ENCODE data around the gene CELA2A. TPM values are rescaled to one million over a fixed set of nuclear protein-coding genes. Genes with fewer than 3 reads are reported as not detected.

Gene CELA2A
- total RNA-seq, 1 donor from 2014 or later, result not detected

GRCh38 chr1:15504436-15504835 is 47.9 kb downstream of the CELA2A start:
- Histone ChIP-seq H3K9ac (no peak overlapping the region), H3K9me3 (ENCODE audit: low read depth) (no peaks in the 10 kb centered on the region), H3K4me3 (no peak overlapping the region), H2AFZ (replicated peaks) (no peak overlapping the region), H3K4me2 (no peak overlapping the region), H4K20me1 (ENCODE audit: low read depth) (peaks cover 4% of the 10 kb centered on the region), H3K27ac (no peak overlapping the region), H3F3A (ENCODE audit: low read depth) (peaks cover 6% of the 10 kb centered on the region), H3K36me3 (no peaks in the 10 kb centered on the region), H3K79me2 (ENCODE audit: low read depth) (no peaks in the 10 kb centered on the region), H3K27me3 (no peaks in the 10 kb centered on the region), H3K4me1 (no peaks in the 10 kb centered on the region)
- DNase-seq (ENCODE audit: low spot score), result no peak
- TF ChIP-seq EZH2phosphoT487 (IDR thresholded peaks at IDR 0.05) (no peak), EZH2 (IDR thresholded peaks at IDR 0.05) (no peak), CTCF (IDR thresholded peaks at IDR 0.05) (no peak)
- Mint-ChIP-seq H3K9me3 (no peaks in the 10 kb centered on the region), H3K27me3 (ENCODE audit: insufficient read depth, low read depth) (peaks cover 4% of the 10 kb centered on the region), H3K4me1 (peaks cover 16% of the 10 kb centered on the region), H3K4me3 (no peak overlapping the region), H3K27ac (no peak overlapping the region), H3K36me3 (peaks cover 2% of the 10 kb centered on the region)

GRCh38 chr1:15506831-15507230 is 50.3 kb downstream of the CELA2A start:
- Mint-ChIP-seq H3K9me3 (no peaks in the 10 kb centered on the region), H3K4me3 (no peak overlapping the region), H3K27ac (no peak overlapping the region), H3K27me3 (ENCODE audit: insufficient read depth, low read depth) (peaks cover 2% of the 10 kb centered on the region), H3K4me1 (peaks cover 3% of the 10 kb centered on the region), H3K36me3 (peaks cover 3% of the 10 kb centered on the region)
- Histone ChIP-seq H3K9me3 (ENCODE audit: low read depth) (no peaks in the 10 kb centered on the region), H3K36me3 (no peaks in the 10 kb centered on the region), H3K27ac (no peak overlapping the region), H4K20me1 (ENCODE audit: low read depth) (no peaks in the 10 kb centered on the region), H3K79me2 (ENCODE audit: low read depth) (no peaks in the 10 kb centered on the region), H2AFZ (replicated peaks) (no peak overlapping the region), H3K4me3 (no peak overlapping the region), H3K4me2 (no peak overlapping the region), H3K4me1 (no peaks in the 10 kb centered on the region), H3F3A (ENCODE audit: low read depth) (peaks cover 2% of the 10 kb centered on the region), H3K27me3 (no peaks in the 10 kb centered on the region), H3K9ac (no peak overlapping the region)
- no peak for DNase-seq (ENCODE audit: low spot score)
- no peak for TF ChIP-seq EZH2 (IDR thresholded peaks at IDR 0.05)
- no peak for TF ChIP-seq CTCF (IDR thresholded peaks at IDR 0.05)
- TF ChIP-seq EZH2phosphoT487 (IDR thresholded peaks at IDR 0.05), result no peak

GRCh38 chr1:15507278-15507677 is 50.7 kb downstream of the CELA2A start:
- H3K27ac ChIP-seq, result no peak overlapping the region
- H3K9me3 Mint-ChIP-seq, result no peaks in the 10 kb centered on the region
- no peaks in the 10 kb centered on the region for H3K4me1 Mint-ChIP-seq
- no peaks in the 10 kb centered on the region for H4K20me1 ChIP-seq (ENCODE audit: low read depth)
- H3K27me3 ChIP-seq, result no peaks in the 10 kb centered on the region
- H3K27ac Mint-ChIP-seq, result no peak overlapping the region
- H3K4me3 Mint-ChIP-seq, result no peak overlapping the region
- peaks cover 2% of the 10 kb centered on the region for H3K27me3 Mint-ChIP-seq (ENCODE audit: insufficient read depth, low read depth)
- H3K79me2 ChIP-seq (ENCODE audit: low read depth), result no peaks in the 10 kb centered on the region
- H3K4me2 ChIP-seq, result no peak overlapping the region
- H3K36me3 Mint-ChIP-seq, result peaks cover 3% of the 10 kb centered on the region
- no peaks in the 10 kb centered on the region for H3F3A ChIP-seq (ENCODE audit: low read depth)
- H3K4me1 ChIP-seq, result no peaks in the 10 kb centered on the region
- no peak for DNase-seq (ENCODE audit: low spot score)
- H3K4me3 ChIP-seq, result no peak overlapping the region
- H3K9me3 ChIP-seq (ENCODE audit: low read depth), result no peaks in the 10 kb centered on the region
- H3K9ac ChIP-seq, result no peak overlapping the region
- no peak overlapping the region for H2AFZ ChIP-seq (replicated peaks)
- no peaks in the 10 kb centered on the region for H3K36me3 ChIP-seq
- TF ChIP-seq EZH2phosphoT487 (IDR thresholded peaks at IDR 0.05) (no peak), CTCF (IDR thresholded peaks at IDR 0.05) (no peak), EZH2 (IDR thresholded peaks at IDR 0.05) (no peak)

All from neural progenitor cell (in vitro differentiated cells).